ENCODE results near the gene SCAMP4.

Gene SCAMP4

DNA sequence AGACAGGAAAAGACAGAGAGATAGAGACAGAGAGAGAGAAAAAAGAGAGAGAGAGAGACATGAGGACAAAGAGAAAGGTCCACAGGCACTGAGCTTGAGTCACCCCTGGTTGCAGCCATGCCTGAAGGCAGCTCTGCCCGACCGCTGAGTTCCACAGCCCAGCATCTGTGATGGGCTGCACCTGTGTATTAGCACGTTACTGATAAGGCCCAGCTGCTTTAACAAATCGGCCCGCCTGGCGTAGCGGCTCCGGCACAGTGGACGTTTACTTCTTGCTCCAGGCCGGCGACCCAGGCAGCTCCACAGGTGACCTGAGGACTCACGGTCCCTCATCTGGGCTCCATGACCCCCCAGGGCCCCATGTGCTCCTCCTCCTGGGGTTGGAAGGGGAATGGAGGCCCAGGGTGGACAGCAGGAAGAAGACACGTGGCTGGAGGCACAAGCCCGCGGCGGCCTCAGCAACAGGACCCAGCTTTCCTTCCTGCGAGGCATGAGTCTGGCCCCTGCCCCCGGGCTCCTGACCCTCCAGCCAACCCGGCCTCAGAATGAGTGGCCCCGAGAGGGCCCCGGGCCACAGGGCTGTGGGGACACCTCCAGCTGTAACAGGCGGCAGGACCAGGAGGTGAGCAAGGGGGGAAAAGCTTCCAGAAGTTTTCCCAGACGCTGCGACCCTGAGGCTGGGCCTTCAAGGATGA, 31.9 kb downstream of the SCAMP4 start:
- DNase-seq (ENCODE audit: low read depth in 2 of 2): no peak

- DNase-seq (ENCODE audit: low read depth in 2 of 2): no peak
Measured at GRCh38 chr19:1938071-1938470, 32.9 kb downstream of the SCAMP4 start.

GRCh38 chr19:1941146-1942077, 36.2 kb downstream of the SCAMP4 start, which contains the start of gene CSNK1G2:
Gene CSNK1G2, plus strand, starts transcription at chr19:1941172. Its CDS starts 28,601 bp downstream, at chr19:1969773.
- DNase-seq (ENCODE audit: low read depth in 2 of 2): no peak

GRCh38 chr19:1942078-1942933, 37.1 kb downstream of the SCAMP4 start:
- no peak for DNase-seq (ENCODE audit: low read depth in 2 of 2)

GRCh38 chr19:1942934-1943555, 37.8 kb downstream of the SCAMP4 start:
- no peak for DNase-seq (ENCODE audit: low read depth in 2 of 2)

GRCh38 chr19:1943661-1944087, 38.5 kb downstream of the SCAMP4 start:
- DNase-seq (ENCODE audit: low read depth in 2 of 2): no peak

- DNase-seq (ENCODE audit: low read depth in 2 of 2): no peak
Measured at GRCh38 chr19:1944088-1944915, 39.1 kb downstream of the SCAMP4 start.

DNA sequence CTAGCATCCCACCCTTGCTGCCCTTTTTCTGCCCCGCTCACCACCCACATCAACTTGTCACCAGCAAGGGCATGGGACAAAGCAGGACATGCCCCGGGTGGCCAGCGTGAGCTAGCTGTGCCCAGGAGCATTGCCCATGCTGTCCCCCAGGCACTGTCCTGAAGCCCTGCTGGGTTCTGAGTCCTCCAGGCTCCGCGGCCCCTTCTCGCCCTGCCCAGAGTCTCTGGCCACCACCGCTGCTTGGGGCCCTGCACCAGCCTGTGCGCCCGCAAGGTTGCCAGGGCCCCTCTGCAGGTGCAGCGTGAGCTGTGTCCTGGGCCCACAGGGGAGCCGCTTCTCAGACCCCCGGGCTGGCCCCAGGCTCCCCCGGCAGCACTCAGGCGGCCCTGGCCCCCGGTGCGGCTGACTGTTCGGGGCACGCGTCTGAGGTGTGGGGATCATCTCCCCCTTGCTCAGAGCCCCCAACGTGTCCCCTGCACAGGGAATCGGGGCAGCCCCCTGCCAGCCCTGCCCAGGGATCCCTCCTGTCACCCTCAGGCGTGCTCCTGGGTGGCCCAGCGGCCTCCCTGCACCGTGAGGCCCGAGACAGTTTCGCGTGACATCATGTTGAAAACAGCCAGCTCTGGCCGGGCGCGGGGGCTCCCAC, 39.8 kb downstream of the SCAMP4 start:
- no peak for DNase-seq (ENCODE audit: low read depth in 2 of 2)

DNA sequence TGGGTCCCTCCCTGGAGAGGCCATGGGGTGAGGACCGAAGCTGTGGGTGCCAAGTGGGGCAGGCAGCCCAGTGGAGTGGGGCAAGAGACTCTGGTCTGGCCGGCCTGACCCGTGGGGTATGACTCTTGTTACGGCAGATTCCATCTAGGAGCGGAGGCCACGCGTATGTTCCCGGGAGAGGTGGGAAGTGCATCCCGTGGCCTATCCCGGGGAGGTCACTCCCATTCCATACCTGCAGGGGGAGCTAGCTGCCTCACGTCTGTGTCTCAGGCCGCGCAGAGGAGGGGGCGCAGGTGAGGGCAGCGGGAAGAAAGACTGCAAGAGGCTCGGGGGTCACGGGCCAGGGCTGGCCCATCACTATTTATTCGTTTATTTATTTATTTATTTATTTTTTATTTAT, 40.7 kb downstream of the SCAMP4 start:
- DNase-seq (ENCODE audit: low read depth in 2 of 2): no peak

DNA sequence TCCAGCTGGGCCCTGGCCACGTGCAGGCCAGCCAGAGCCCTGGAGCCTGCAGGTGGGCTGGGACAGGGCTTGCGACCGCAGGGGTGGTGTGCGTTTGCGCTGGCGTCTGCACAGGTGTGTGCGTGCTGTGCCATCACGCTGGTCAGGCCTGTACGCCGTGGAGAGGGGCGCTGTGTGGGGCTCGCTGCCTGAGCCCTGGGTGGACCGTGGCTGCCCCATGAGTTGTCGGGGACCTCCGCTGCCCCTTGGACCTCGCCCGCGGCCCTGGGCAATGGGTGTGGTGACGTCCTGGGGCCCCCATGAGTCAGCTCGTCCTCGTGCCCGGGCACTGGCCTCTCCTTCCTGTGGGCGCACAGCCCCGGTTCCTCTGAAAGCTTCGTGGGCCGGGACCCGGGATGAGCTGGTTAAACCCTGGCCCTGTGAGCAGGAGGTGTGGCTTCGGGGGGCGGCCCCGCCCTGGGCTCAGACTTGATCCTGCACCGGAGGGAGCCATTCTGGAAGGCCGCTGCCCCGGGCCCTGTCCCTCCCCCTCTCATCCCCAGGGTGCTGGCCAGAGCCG, 42.5 kb downstream of the SCAMP4 start:
- no peak for DNase-seq (ENCODE audit: low read depth in 2 of 2)

DNA sequence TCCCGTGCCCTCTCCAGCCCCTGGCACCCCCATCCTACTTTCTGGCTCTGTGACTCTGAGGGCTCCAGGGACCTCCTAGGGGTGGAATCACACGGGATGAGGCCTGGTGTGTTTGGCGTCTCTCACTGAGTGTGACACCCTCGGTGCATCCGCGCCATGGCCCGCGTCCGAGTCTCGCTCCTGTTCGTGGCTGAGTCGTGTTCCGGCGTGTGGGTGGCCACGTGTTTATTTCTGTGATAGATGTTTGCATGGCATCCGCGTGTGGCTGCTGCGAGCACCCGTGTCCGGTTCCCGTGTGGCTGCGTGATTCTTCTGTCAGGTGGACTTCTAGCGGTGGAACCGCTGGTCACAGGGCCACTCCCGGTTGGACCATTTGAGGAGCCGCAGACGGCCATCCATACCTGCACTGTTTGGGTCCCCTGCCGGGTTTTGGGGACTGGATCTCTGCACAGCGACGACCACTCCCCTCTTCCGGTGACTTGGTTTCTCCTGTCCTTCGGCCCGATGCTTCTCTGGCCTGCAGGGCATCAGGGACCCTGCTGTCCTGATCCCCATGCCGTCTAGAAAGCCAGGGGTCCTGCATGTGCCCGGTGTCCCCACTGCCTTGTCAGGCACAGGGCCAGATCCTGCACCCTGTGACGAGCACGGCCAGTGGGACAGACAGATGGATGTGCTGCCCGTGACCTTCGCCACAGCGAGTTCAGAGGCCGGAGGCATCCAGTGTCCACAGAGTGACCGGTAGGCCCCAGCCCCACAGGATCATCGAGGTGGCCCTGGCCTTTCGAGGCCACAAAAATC, 44.3 kb downstream of the SCAMP4 start:
- no peak for DNase-seq (ENCODE audit: low read depth in 2 of 2)

- DNase-seq (ENCODE audit: low read depth in 2 of 2): no peak
Measured at GRCh38 chr19:1950640-1951039, 45.4 kb downstream of the SCAMP4 start.

- DNase-seq (ENCODE audit: low read depth in 2 of 2): no peak
Measured at GRCh38 chr19:1952635-1953034, 47.4 kb downstream of the SCAMP4 start.

GRCh38 chr19:1953037-1953436, 47.8 kb downstream of the SCAMP4 start:
- DNase-seq (ENCODE audit: low read depth in 2 of 2): no peak

- DNase-seq (ENCODE audit: low read depth in 2 of 2): no peak
Measured at GRCh38 chr19:1953441-1954094, 48.4 kb downstream of the SCAMP4 start.

GRCh38 chr19:1954532-1954933, 49.3 kb downstream of the SCAMP4 start:
- DNase-seq (ENCODE audit: low read depth in 2 of 2): no peak

GRCh38 chr19:1955171-1956121, 50.2 kb downstream of the SCAMP4 start:
- no peak for DNase-seq (ENCODE audit: low read depth in 2 of 2)

Measured in fibroblast of skin of left biceps (primary cell).